Heart left ventricle (tissue), 16 donors: Measurements from ENCODE around the gene TMPRSS4. TPM values are rescaled to one million over a fixed set of nuclear protein-coding genes. Genes with fewer than 3 reads are reported as not detected.

Source experiments
- ATAC-seq, 4 donors: fragments of 200-7000 bp; cut with Tn5 transposase; one replicate each; pipeline ENCODE4 v1.9.1; 2020 to 2022; ENCODE audit warnings: moderate library complexity in 4 of 4, mild to moderate bottlenecking in 3 of 4, moderate number of reproducible peaks in 1 of 4
- DNase-seq, 5 donors: peaks; one replicate each; pipeline ENCODE4 v3.0.0-alpha.2; 2020
- H3K27ac ChIP-seq, 12 donors: fragments of 200-600 bp; sonication (generic) in 4 of 12; one replicate each; pipeline versions ENCODE4 v1.5.0 to v1.8.0; 2016 to 2022; ENCODE audit warnings: mild to moderate bottlenecking in 2 of 12
- H3K27me3 ChIP-seq, 9 donors: fragments of 200-600 bp; sonication (generic) in 2 of 9; one replicate each; pipeline versions ENCODE4 v1.5.1 to v1.8.0; 2016 to 2022; ENCODE audit warnings: mild to moderate bottlenecking in 3 of 9
- H3K36me3 ChIP-seq, 9 donors: fragments of 200-600 bp; sonication (generic) in 2 of 9; one replicate each; pipeline versions ENCODE4 v1.5.0 to v1.8.0; 2018 to 2022; ENCODE audit warnings: mild to moderate bottlenecking in 2 of 9
- H3K4me1 ChIP-seq, 12 donors: fragments of 200-600 bp; sonication (generic) in 4 of 12; one replicate each; pipeline versions ENCODE4 v1.5.0 to v1.8.0; 2016 to 2022; ENCODE audit warnings: mild to moderate bottlenecking in 3 of 12
- H3K4me3 ChIP-seq, 12 donors: fragments of 200-600 bp; sonication (generic) in 4 of 12; one replicate each; pipeline versions ENCODE4 v1.5.0 to v1.8.0; 2017 to 2022; ENCODE audit warnings: mild to moderate bottlenecking in 9 of 12, moderate library complexity in 4 of 12
- H3K9me3 ChIP-seq, 12 donors: fragments of 200-600 bp; sonication (generic) in 4 of 12; one replicate each; pipeline versions ENCODE4 v1.5.0 to v1.8.0; 2016 to 2022; ENCODE audit warnings: mild to moderate bottlenecking in 1 of 12
- POLR2A ChIP-seq, 2 donors: fragments of 450-650 bp; IDR thresholded peaks; one replicate each; pipeline ENCODE4 v1.6.1; 2017; ENCODE audit warnings: antibody characterized with exemption in 2 of 2, mild to moderate bottlenecking in 2 of 2, moderate library complexity in 2 of 2
- WGBS, 4 donors: extraction: QIAGEN DNeasy Blood & Tissue Kit in 2 of 4; methylation state at CpG; one replicate each; pipeline versions ENCODE4 v1.1.5 to v1.1.7; 2013 to 2018; 5-methylcytosine and 5-hydroxymethylcytosine counted together
- intact Hi-C, 10 donors: fragments of 100-400 bp; cut with DNase I; formaldehyde crosslinking; loops; one replicate each; pipeline versions ENCODE4 v1.11.1 to v1.14.2; 2022
- polyA plus RNA-seq, 2 donors: library from polyadenylated mRNA; stranded (reverse); fragments of 200-250 nt; gene quantifications; one replicate each; pipeline ENCODE4 v1.2.3, GENCODE V29; 2013
- total RNA-seq, 9 donors: library from RNA; depleted of rRNA in 2 of 9; stranded (reverse); fragments of >200 nt in 2 of 9; fragmentation: NEBNext Ultra II Directional in 3 of 9; extraction: Animal tissue kit (Norgen Biotek cat#: 25700) in 3 of 9; gene quantifications; one replicate each; pipeline versions ENCODE4 v1.1.0 to v1.2.4, GENCODE V29; 2016 to 2023
- TF ChIP-seq, protein P1 (sequence below), 12 donors: fragments of 200-600 bp; sonication (generic) in 4 of 12; IDR thresholded peaks; one replicate each; pipeline versions ENCODE4 v1.5.0 to v1.8.0; 2018 to 2022; ENCODE audit warnings: antibody characterized with exemption in 12 of 12, mild to moderate bottlenecking in 5 of 12
- donor health status: ischemic (EF 13 %, LVEDD 7.1; RV severe dilation, severe dysfunction).
- donor health status: healthy with polysubstance abuse.
- donor health status: DM: no; HTN: yes; CAD: no.
- donor health status: DM: no; HTN: no; CAD: no.
- donor health status: ischemic (EF 25% LVEDD 6.9; RV normal size, moderate dysfunction).
- donor health status: ischemic (EF 25% LVEDD 5.7; RV mildly dilated, moderate dysfunction).
- donor health status: healthy.
- donor health status: DM: yes; HTN: yes; CAD: no.
- donor health status: ischemic (EF 35%, LVEDD 5.7; RV mildly dilated, moderate dysfunction).
- donor health status: nonischemic (EF 11% LVEDD 7.7; RV severe dilation, severe dysfunction).
- donor health status: DM: yes; HTN: yes; CAD: no.
- donor health status: PGD.
- donor health status: ischemic (EF 29% LVEDD 5.4; RV normal size, mild dysfunction).
- donor health status: nonischemic (EF 23%, LVEDD 6.1; RV moderate dilation, normal function).

Gene TMPRSS4
- total and polyA plus RNA-seq, 11 donors: 0.13 to 0.39 (median 0.29) TPM; not detected in 7

DNA sequence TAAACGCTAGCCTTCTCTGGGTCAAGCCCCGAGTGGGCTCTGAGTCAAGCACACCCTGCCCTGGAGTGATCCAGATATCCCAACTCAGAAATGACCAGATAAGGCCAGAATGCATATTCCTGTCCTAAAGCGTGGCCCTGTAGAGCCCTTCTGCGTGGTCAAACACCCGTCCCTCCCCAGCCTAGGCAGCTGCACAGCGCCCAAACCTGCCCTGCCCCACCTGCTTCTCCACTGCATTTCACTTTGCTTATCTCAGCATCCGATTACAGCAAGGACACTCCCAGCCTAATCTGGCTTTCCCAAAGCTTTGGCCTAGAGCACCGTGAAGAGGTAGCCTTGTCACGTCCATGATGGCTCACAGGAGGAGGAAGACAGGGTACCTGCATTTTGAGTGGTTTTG is 11.9 kb upstream of the TMPRSS4 start:
- DNase-seq (no peak), ATAC-seq (no peak)
- no peak overlapping the region for H3K27ac ChIP-seq
- H3K9me3 ChIP-seq: no peaks in the 10 kb centered on the region
- H3K4me3 ChIP-seq: no peak overlapping the region
- H3K4me1 ChIP-seq: peaks cover 0 to 11% (median 0%) of the 10 kb centered on the region in 12 donors
- TF ChIP-seq POLR2A (IDR thresholded peaks at IDR 0.05): no peak
- TF ChIP-seq, protein P1, sequence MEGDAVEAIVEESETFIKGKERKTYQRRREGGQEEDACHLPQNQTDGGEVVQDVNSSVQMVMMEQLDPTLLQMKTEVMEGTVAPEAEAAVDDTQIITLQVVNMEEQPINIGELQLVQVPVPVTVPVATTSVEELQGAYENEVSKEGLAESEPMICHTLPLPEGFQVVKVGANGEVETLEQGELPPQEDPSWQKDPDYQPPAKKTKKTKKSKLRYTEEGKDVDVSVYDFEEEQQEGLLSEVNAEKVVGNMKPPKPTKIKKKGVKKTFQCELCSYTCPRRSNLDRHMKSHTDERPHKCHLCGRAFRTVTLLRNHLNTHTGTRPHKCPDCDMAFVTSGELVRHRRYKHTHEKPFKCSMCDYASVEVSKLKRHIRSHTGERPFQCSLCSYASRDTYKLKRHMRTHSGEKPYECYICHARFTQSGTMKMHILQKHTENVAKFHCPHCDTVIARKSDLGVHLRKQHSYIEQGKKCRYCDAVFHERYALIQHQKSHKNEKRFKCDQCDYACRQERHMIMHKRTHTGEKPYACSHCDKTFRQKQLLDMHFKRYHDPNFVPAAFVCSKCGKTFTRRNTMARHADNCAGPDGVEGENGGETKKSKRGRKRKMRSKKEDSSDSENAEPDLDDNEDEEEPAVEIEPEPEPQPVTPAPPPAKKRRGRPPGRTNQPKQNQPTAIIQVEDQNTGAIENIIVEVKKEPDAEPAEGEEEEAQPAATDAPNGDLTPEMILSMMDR (IDR thresholded peaks at IDR 0.05): no peak
- intact Hi-C loops: loop anchor here in 1 of 10 donors (10.0 kb wide), 1 partner anchor 80 kb away; no protein-coding TSS in a partner anchor
- 84 to 89% (median 85%) methylated on average over 9 of the region's 9 CpGs for WGBS, 4 donors
- no peaks in the 10 kb centered on the region for H3K36me3 ChIP-seq
- no peaks in the 10 kb centered on the region for H3K27me3 ChIP-seq

DNA sequence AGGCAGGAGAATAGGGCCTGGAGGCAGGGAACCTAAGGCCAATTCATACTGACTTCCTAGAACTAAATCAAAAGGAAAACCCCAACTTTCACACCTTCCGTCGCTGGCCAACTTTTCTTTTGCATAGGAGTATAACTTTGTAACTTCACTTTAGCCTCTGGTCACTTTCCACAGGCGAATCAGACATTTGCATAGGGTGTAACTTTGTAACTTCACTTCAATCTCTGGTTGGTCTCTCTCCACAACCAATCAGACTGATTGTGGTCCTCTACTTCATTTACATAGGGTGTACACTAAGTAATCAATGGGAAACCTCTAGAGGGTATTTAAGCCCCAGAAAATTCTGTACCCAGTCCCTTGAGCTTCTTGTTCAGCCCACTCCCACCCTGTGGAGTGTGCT is 11.5 kb upstream of the TMPRSS4 start:
- TF ChIP-seq POLR2A (IDR thresholded peaks at IDR 0.05): no peak
- TF ChIP-seq, protein P1 (IDR thresholded peaks at IDR 0.05): no peak
- peaks cover 0 to 11% (median 0%) of the 10 kb centered on the region in 12 donors for H3K4me1 ChIP-seq
- 92 to 98% (median 94%) methylated on average over 3 of the region's 3 CpGs for WGBS, 4 donors
- no peak overlapping the region for H3K27ac ChIP-seq
- no peaks in the 10 kb centered on the region for H3K27me3 ChIP-seq
- no peak for ATAC-seq
- no peak for DNase-seq
- no peak overlapping the region for H3K4me3 ChIP-seq
- no peaks in the 10 kb centered on the region for H3K9me3 ChIP-seq
- intact Hi-C loops: loop anchor here in 1 of 10 donors (10.0 kb wide), 1 partner anchor 79 kb away; no protein-coding TSS in a partner anchor
- H3K36me3 ChIP-seq: no peaks in the 10 kb centered on the region

DNA sequence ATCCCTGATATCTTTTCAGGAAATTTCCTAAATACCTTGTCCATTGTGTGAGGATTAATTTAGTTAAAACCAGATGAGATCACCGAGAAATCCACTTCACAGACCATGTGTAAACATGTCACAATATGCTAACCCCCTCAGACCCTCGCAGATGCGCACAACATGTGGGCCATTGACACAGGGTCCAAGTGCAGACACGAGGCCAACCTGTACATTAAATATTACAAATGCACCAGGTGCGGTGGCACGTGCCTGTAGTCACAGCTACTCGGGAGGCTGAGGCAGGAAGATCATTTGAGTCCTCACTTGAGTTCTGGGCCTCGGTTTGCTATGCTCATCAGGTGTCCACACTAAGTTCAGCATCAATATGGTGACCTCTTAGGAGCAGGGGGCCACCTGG is 9.9 kb upstream of the TMPRSS4 start:
- H3K27me3 ChIP-seq: no peaks in the 10 kb centered on the region
- no peaks in the 10 kb centered on the region for H3K9me3 ChIP-seq
- H3K4me1 ChIP-seq: no peaks in the 10 kb centered on the region
- 88 to 92% (median 89%) methylated on average over 8 of the region's 8 CpGs for WGBS, 4 donors
- ATAC-seq (no peak), DNase-seq (no peak)
- intact Hi-C loops: loop anchor here in 1 of 10 donors (10.0 kb wide), 1 partner anchor 78 kb away; no protein-coding TSS in a partner anchor
- H3K4me3 ChIP-seq: no peak overlapping the region
- no peak for TF ChIP-seq POLR2A (IDR thresholded peaks at IDR 0.05)
- H3K27ac ChIP-seq: no peak overlapping the region
- no peaks in the 10 kb centered on the region for H3K36me3 ChIP-seq

DNA sequence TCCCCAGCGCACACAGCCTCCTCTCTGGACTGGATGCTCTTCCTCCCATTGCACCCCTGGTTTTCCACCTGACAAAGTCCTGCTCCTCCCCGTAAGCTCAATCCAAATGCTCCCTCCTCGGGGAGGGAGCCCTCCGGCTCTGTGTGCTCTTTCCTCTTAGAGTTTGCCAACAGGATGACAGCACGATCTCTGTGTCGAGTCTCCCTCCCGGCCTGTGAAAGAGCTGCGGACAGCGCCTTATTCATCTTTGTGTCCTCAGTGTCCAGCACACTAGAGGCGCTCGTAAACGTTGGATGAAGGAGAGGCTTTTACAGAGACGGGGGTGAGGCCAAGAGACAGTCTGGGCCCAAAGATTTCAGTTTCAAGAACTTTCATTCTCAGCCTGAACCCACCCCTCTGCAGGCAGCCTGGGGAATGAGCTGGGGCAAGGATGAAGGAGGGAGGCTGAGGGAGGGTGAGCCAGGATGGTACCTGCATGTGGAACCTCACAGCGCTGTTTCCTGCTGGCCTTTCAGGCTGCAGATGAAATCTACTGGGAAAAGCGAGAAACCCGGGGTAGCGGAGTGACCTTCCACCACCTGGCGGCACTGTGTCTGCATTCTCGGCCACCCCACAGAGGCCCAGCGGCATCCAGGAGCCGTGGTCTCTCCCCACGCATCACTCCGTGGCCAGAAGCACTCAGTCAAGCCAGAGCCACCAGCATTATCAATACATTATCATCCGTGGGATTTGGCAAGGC is 8.5 kb upstream of the TMPRSS4 start:
- 65 to 75% (median 70%) methylated on average over 24 of the region's 24 CpGs for WGBS, 4 donors
- Histone ChIP-seq H3K36me3 (no peaks in the 10 kb centered on the region), H3K27me3 (no peaks in the 10 kb centered on the region), H3K4me3 (no peak overlapping the region), H3K4me1 (no peaks in the 10 kb centered on the region), H3K27ac (no peak overlapping the region), H3K9me3 (no peaks in the 10 kb centered on the region)
- ATAC-seq (no peak), DNase-seq (no peak)
- TF ChIP-seq, protein P1 (IDR thresholded peaks at IDR 0.05): no peak
- no peak for TF ChIP-seq POLR2A (IDR thresholded peaks at IDR 0.05)
- intact Hi-C loops: loop anchor here in 1 of 10 donors (10.0 kb wide), 1 partner anchor 76 kb away; no protein-coding TSS in a partner anchor
